Measurements from ENCODE around the gene THRA.

Gene THRA

GRCh38 chr17:40098846-40099618 lies 36.3 kb downstream of the THRA start:
- ChIA-PET CTCF (interaction anchor here (0.5 to 1.9 kb wide), 6 partner anchors 11 to 137 kb away, joined by 3 to 11 read pairs (median 7); no protein-coding TSS in a partner anchor), POLR2A (ENCODE audit: low non-redundant PET) (interaction anchor here (0.7 to 1.1 kb wide), 2 partner anchors 13 to 76 kb away, joined by 3 read pairs; no protein-coding TSS in a partner anchor)
- peak overlapping the region; percentile 98 for H3K27ac ChIP-seq
- DNase-seq (ENCODE audit: low spot score): peak; percentile 100
- TF ChIP-seq, protein P1, sequence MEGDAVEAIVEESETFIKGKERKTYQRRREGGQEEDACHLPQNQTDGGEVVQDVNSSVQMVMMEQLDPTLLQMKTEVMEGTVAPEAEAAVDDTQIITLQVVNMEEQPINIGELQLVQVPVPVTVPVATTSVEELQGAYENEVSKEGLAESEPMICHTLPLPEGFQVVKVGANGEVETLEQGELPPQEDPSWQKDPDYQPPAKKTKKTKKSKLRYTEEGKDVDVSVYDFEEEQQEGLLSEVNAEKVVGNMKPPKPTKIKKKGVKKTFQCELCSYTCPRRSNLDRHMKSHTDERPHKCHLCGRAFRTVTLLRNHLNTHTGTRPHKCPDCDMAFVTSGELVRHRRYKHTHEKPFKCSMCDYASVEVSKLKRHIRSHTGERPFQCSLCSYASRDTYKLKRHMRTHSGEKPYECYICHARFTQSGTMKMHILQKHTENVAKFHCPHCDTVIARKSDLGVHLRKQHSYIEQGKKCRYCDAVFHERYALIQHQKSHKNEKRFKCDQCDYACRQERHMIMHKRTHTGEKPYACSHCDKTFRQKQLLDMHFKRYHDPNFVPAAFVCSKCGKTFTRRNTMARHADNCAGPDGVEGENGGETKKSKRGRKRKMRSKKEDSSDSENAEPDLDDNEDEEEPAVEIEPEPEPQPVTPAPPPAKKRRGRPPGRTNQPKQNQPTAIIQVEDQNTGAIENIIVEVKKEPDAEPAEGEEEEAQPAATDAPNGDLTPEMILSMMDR (conservative IDR thresholded peaks at IDR 0.05; ENCODE audit: low read depth): no peak

- POLR2A ChIA-PET (ENCODE audit: low non-redundant PET): interaction anchor here (1.0 to 1.2 kb wide), 2 partner anchors 12 to 78 kb away, joined by 3 to 6 read pairs; no protein-coding TSS in a partner anchor
- peak overlapping the region; percentile 98 for H3K27ac ChIP-seq
- CTCF ChIA-PET: interaction anchor here (0.6 to 1.9 kb wide), 6 partner anchors 11 to 103 kb away, joined by 3 to 11 read pairs (median 4); no protein-coding TSS in a partner anchor
- peak; percentile 38 for DNase-seq (ENCODE audit: low spot score)
- TF ChIP-seq, protein P1 (conservative IDR thresholded peaks at IDR 0.05; ENCODE audit: low read depth): no peak
These were observed 37.1 kb downstream of the THRA start for GRCh38 chr17:40099619-40100418.

DNA sequence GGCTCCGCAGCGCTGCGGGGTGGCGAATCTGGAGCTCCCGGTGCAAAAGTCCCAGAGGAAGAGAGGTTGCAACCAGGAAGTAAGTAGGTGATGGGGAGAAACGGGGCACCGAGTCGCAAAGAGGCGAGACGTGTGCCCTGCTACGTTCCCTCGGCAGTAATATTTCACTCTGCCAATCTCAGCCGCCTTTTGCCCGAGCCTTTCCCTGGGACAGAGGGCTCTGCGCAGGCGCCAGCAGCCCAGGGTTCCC lies 37.6 kb downstream of the THRA start, which contains the start of gene NR1D1:
Gene NR1D1 (minus strand): TSS at position 171 of the 250 bp plus-strand sequence. CDS start 495 bp downstream, outside the sequence.
- CTCF ChIA-PET: interaction anchor here (0.6 to 1.9 kb wide), 7 partner anchors 10 to 102 kb away, joined by 3 to 11 read pairs (median 3); no protein-coding TSS in a partner anchor
- POLR2A ChIA-PET (ENCODE audit: low non-redundant PET): interaction anchor here (0.8 to 1.2 kb wide), 4 partner anchors 10 to 121 kb away, joined by 3 to 6 read pairs (median 4); no protein-coding TSS in a partner anchor
- no peak for DNase-seq (ENCODE audit: low spot score)
- H3K27ac ChIP-seq: peak within 1 kb of the TSS; percentile 98
- TF ChIP-seq, protein P1 (conservative IDR thresholded peaks at IDR 0.05; ENCODE audit: low read depth): no peak

DNA sequence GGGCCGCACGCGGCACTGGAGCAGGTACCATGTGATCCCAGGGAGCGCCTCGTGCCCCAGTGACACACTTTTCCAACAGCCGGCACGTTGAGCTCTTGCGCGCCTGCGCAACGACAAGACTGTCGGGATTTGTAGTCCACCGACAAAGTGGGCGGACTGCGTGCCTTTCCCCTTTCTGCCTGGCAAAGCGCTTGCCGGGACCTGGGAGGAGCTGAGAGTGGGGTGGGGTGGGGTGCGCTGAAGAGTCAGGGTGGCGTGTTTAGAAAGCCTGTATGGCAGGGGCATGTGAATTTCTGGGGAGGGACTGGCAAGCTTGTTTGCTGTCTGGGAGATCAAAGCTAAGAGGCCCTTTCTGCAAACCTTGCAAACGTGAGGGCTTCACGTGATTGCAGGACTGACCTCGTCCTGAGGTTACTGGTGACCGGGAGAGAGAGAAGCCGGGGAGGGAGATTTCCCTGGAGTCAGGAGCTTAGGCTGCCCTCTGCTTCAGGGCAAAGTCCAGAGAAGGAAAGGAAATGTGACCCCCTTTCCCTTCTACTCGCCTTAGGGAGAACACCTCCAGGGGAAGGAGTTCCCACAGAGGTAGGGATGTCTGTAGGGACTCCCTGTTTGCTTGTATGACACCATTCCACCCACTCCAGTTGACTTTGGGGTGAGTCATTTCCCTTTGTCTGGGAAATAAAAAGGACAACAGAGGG lies 38.1 kb downstream of the THRA start:
- peak; percentile 97 for DNase-seq (ENCODE audit: low spot score)
- ChIA-PET POLR2A (ENCODE audit: low non-redundant PET) (interaction anchor here (0.8 to 1.2 kb wide), 4 partner anchors 10 to 122 kb away, joined by 3 to 6 read pairs (median 4); no protein-coding TSS in a partner anchor), CTCF (interaction anchor here (0.6 to 1.9 kb wide), 7 partner anchors 10 to 229 kb away, joined by 3 to 11 read pairs (median 3); no protein-coding TSS in a partner anchor)
- peak overlapping the region; percentile 98 for H3K27ac ChIP-seq
- TF ChIP-seq, protein P1 (conservative IDR thresholded peaks at IDR 0.05; ENCODE audit: low read depth): no peak

DNA sequence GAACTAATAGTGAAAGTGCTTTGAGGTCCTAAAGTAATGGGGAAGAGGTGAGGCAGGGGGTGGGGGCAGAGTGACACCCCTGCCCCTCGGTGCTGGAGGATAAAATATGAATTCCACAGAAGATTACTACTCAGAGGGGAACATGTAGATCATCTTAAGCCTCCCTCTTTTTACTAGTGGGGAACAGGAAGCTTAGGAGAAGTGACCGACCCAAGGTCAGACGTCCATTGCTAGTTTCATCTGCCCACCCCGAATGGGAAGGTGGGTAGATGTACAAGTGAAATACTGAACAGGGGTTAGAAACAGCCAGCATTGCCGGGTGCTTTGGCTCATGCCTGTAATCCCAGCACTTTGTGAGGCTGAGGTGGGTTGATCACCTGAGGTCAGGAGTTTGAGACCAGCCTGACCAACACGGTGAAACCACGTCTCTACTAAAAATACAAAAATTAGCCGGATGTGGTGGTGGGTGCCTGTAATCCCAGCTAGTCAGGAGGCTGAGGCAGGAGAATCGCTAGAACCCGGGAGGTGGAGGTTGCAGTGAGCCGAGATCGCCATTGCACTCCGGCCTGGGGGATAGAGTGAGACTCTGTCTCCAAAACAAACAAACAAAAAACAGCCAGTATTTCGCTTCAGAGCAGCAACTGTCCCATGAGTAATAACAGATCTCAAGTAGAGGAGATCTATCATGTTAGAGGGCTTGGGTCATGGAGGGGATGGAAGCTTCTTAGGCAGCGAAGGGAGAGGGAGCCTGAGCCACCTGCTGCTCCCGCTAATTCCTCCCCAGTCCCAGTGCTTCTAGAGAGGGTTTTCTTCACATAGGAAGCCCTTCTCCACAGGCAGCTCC lies 38.8 kb downstream of the THRA start:
- TF ChIP-seq, protein P1 (conservative IDR thresholded peaks at IDR 0.05; ENCODE audit: low read depth): no peak
- peak overlapping the region; percentile 98 for H3K27ac ChIP-seq
- CTCF ChIA-PET: interaction anchor here (0.7 kb wide), 1 partner anchor 230 kb away, joined by 6 read pairs; no protein-coding TSS in a partner anchor
- POLR2A ChIA-PET (ENCODE audit: low non-redundant PET): interaction anchor here (1.0 kb wide), 2 partner anchors 10 to 123 kb away, joined by 3 to 6 read pairs; no protein-coding TSS in a partner anchor
- DNase-seq (ENCODE audit: low spot score): no peak
